Measurements from ENCODE around the gene BBS1.

GRCh38 chr11:66471142-66471541 is 39.3 kb upstream of the BBS1 start:
- TF ChIP-seq POLR2A (IDR thresholded peaks at IDR 0.05; ENCODE audit: extremely low read depth, insufficient read length) (no peak), MYC (IDR thresholded peaks at IDR 0.05; ENCODE audit: low read depth, low read length) (no peak)
- TF ChIP-seq, protein P1, sequence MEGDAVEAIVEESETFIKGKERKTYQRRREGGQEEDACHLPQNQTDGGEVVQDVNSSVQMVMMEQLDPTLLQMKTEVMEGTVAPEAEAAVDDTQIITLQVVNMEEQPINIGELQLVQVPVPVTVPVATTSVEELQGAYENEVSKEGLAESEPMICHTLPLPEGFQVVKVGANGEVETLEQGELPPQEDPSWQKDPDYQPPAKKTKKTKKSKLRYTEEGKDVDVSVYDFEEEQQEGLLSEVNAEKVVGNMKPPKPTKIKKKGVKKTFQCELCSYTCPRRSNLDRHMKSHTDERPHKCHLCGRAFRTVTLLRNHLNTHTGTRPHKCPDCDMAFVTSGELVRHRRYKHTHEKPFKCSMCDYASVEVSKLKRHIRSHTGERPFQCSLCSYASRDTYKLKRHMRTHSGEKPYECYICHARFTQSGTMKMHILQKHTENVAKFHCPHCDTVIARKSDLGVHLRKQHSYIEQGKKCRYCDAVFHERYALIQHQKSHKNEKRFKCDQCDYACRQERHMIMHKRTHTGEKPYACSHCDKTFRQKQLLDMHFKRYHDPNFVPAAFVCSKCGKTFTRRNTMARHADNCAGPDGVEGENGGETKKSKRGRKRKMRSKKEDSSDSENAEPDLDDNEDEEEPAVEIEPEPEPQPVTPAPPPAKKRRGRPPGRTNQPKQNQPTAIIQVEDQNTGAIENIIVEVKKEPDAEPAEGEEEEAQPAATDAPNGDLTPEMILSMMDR (IDR thresholded peaks at IDR 0.05; ENCODE audit: low read depth, low read length), result no peak
- TF ChIP-seq, protein P2, sequence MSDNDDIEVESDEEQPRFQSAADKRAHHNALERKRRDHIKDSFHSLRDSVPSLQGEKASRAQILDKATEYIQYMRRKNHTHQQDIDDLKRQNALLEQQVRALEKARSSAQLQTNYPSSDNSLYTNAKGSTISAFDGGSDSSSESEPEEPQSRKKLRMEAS (IDR thresholded peaks at IDR 0.05; ENCODE audit: low read depth, low read length), result no peak
